Thyroid gland (tissue), 4 donors: Measurements from ENCODE around the gene RYR3. TPM values are rescaled to one million over a fixed set of nuclear protein-coding genes. Genes with fewer than 3 reads are reported as not detected.

ENCODE experiments used
- DNase-seq, 2 donors: peaks; one replicate each; pipeline ENCODE4 v3.0.0-alpha.2; 2019
- H3K27ac ChIP-seq, 3 donors: fragments of 200-600 bp; sonication (generic); 1 replicate in 2 of 3; 2 replicates in 1 of 3; pipeline ENCODE4 v1.5.1; 2016 to 2019; ENCODE audit warnings: mild to moderate bottlenecking in 1 of 3, moderate library complexity in 1 of 3
- H3K27me3 ChIP-seq: fragments of 200-600 bp; sonication (generic); one replicate; pipeline ENCODE4 v1.5.1; 2019
- H3K36me3 ChIP-seq, 2 donors: fragments of 200-600 bp; sonication (generic); one replicate each; pipeline ENCODE4 v1.5.1; 2016 to 2019
- H3K4me1 ChIP-seq, 2 donors: fragments of 200-600 bp; sonication (generic); one replicate each; pipeline ENCODE4 v1.5.1; 2017 to 2019
- H3K4me3 ChIP-seq, 3 donors: fragments of 200-600 bp; sonication (generic); replicated peaks in 1 of 3; 1 replicate in 2 of 3; 2 replicates in 1 of 3; pipeline ENCODE4 v1.5.1; 2016; ENCODE audit warnings: mild to moderate bottlenecking in 1 of 3
- H3K9me3 ChIP-seq: fragments of 200-600 bp; sonication (generic); one replicate; pipeline ENCODE4 v1.5.1; 2017
- POLR2A ChIP-seq, 2 donors: fragments of 450-650 bp; IDR thresholded peaks; one replicate each; pipeline ENCODE4 v1.6.1; 2017; ENCODE audit warnings: antibody characterized with exemption in 2 of 2, mild to moderate bottlenecking in 2 of 2, moderate library complexity in 1 of 2
- WGBS, 2 donors: methylation state at CpG; one replicate each; pipeline ENCODE4 v1.1.5; 2017; 5-methylcytosine and 5-hydroxymethylcytosine counted together
- intact Hi-C: fragments of 100-400 bp; cut with DNase I; formaldehyde crosslinking; loops from one replicate; pipeline ENCODE4 v1.15.1; 2023
- total RNA-seq, 4 donors: library from RNA; depleted of rRNA; stranded (reverse); fragments of >200 nt; gene quantifications; one replicate each; pipeline ENCODE4 v1.2.3, GENCODE V29; 2016
- TF ChIP-seq, protein P1 (sequence below), 6 experiments: fragments of 200-600 bp in 3 of 6; fragments of 450-650 bp in 3 of 6; sonication (generic) in 3 of 6; IDR thresholded peaks; one replicate each; pipeline ENCODE4 v1.5.1; 2016 to 2019; ENCODE audit warnings: antibody characterized with exemption in 6 of 6, mild to moderate bottlenecking in 2 of 6, inconsistent platforms in 1 of 6, moderate library complexity in 1 of 6

Gene RYR3
- total RNA-seq, 4 donors from 2014 or later, result 0.27 to 4.2 (median 0.34) TPM

DNA sequence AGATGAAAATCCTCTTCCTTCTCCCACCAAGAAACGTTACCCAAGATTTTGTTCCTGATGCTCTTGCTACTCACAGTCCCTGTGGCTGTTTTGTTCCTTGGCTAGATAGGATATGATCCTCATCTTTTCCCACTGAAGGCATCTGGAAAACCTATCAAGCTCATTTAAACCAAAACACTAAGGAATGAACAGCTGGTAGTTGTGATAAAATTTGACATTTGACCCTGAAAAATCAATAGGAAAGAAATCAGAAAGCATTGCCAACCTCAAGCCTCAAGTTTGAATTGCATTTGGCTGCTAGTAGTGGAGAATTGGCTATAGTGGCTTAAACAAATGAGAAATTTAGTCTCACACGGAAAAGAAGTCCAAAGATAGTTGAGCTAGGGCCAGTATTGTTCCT, 486.9 kb downstream of the RYR3 start:
- Histone ChIP-seq H3K4me1 (peaks cover 6% of the 10 kb centered on the region in 2 donors), H3K4me3 (no peak overlapping the region), H3K36me3 (no peaks in the 10 kb centered on the region), H3K27me3 (no peaks in the 10 kb centered on the region), H3K27ac (no peak overlapping the region), H3K9me3 (no peaks in the 10 kb centered on the region)
- no peak for DNase-seq
- TF ChIP-seq, protein P1, sequence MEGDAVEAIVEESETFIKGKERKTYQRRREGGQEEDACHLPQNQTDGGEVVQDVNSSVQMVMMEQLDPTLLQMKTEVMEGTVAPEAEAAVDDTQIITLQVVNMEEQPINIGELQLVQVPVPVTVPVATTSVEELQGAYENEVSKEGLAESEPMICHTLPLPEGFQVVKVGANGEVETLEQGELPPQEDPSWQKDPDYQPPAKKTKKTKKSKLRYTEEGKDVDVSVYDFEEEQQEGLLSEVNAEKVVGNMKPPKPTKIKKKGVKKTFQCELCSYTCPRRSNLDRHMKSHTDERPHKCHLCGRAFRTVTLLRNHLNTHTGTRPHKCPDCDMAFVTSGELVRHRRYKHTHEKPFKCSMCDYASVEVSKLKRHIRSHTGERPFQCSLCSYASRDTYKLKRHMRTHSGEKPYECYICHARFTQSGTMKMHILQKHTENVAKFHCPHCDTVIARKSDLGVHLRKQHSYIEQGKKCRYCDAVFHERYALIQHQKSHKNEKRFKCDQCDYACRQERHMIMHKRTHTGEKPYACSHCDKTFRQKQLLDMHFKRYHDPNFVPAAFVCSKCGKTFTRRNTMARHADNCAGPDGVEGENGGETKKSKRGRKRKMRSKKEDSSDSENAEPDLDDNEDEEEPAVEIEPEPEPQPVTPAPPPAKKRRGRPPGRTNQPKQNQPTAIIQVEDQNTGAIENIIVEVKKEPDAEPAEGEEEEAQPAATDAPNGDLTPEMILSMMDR (IDR thresholded peaks at IDR 0.05), result no peak
- TF ChIP-seq POLR2A (IDR thresholded peaks at IDR 0.05), result no peak
- 74 to 83% methylated on average over 2 of the region's 2 CpGs for WGBS, 2 donors
- intact Hi-C loops, result no loop called here

DNA sequence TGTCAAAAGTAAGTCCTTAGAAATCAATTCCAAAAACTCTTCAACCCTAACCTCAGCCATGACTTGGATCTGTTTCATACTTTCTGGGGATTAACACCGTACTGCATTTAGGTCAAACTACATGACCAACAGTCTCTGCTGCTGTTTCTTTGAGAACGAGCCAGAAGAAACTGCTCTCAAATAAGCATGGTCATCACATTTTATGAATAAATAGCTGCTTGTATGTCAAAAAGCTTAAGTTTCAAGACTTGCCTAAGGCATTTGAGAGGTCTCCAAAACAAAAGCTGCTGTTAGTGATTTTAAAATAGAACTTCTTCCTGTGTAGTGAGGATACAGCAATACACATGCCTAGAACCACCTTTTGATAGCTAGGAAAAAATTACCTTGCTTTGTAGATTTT, 491.2 kb downstream of the RYR3 start:
- Histone ChIP-seq H3K4me1 (no peaks in the 10 kb centered on the region), H3K27ac (peak overlapping the region in 1 of 3 donors; percentile 26), H3K27me3 (no peaks in the 10 kb centered on the region), H3K4me3 (no peak overlapping the region), H3K36me3 (no peaks in the 10 kb centered on the region), H3K9me3 (no peaks in the 10 kb centered on the region)
- TF ChIP-seq, protein P1 (IDR thresholded peaks at IDR 0.05), result no peak
- no peak for TF ChIP-seq POLR2A (IDR thresholded peaks at IDR 0.05)
- intact Hi-C loops, result no loop called here
- DNase-seq, result no peak
- WGBS, 2 donors, result 30 to 44% methylated on average over 2 of the region's 2 CpGs

- Histone ChIP-seq H3K27ac (no peak overlapping the region), H3K4me1 (no peaks in the 10 kb centered on the region), H3K9me3 (no peaks in the 10 kb centered on the region), H3K27me3 (no peaks in the 10 kb centered on the region), H3K36me3 (no peaks in the 10 kb centered on the region), H3K4me3 (no peak overlapping the region)
- DNase-seq, result no peak
- TF ChIP-seq, protein P1 (IDR thresholded peaks at IDR 0.05), result no peak
- WGBS, 2 donors, result 79 to 82% methylated on average over 3 to 5 of the region's 5 CpGs
- intact Hi-C loops, result no loop called here
Measured at GRCh38 chr15:33807665-33808064, 496.9 kb downstream of the RYR3 start.

GRCh38 chr15:33808720-33809457, 498.1 kb downstream of the RYR3 start:
- Histone ChIP-seq H3K4me3 (no peak overlapping the region), H3K27ac (no peak overlapping the region), H3K9me3 (no peaks in the 10 kb centered on the region), H3K4me1 (no peaks in the 10 kb centered on the region), H3K36me3 (no peaks in the 10 kb centered on the region), H3K27me3 (no peaks in the 10 kb centered on the region)
- DNase-seq, result no peak
- intact Hi-C loops, result no loop called here
- 90 to 91% methylated on average over 10 of the region's 10 CpGs for WGBS, 2 donors
- no peak for TF ChIP-seq POLR2A (IDR thresholded peaks at IDR 0.05)
- TF ChIP-seq, protein P1 (IDR thresholded peaks at IDR 0.05), result no peak

GRCh38 chr15:33810073-33810595, 499.4 kb downstream of the RYR3 start:
- 90 to 93% methylated on average over 10 of the region's 10 CpGs for WGBS, 2 donors
- Histone ChIP-seq H3K27ac (no peak overlapping the region), H3K4me3 (no peak overlapping the region), H3K27me3 (no peaks in the 10 kb centered on the region), H3K4me1 (no peaks in the 10 kb centered on the region), H3K36me3 (no peaks in the 10 kb centered on the region), H3K9me3 (no peaks in the 10 kb centered on the region)
- DNase-seq, result no peak
- intact Hi-C loops, result no loop called here
- TF ChIP-seq POLR2A (IDR thresholded peaks at IDR 0.05), result no peak
- TF ChIP-seq, protein P1 (IDR thresholded peaks at IDR 0.05), result no peak
